Adrenal gland (tissue), 5 donors: ENCODE results near the gene PRMT7.

Experiments
- POLR2A ChIP-seq, 2 donors: fragments of 450-650 bp; IDR thresholded peaks; one replicate each; pipeline ENCODE4 v1.6.1; 2017; ENCODE audit warnings: antibody characterized with exemption in 2 of 2, mild to moderate bottlenecking in 2 of 2, moderate library complexity in 1 of 2
- TF ChIP-seq, protein P1 (sequence below), 6 experiments: fragments of 450-650 bp in 4 of 6; fragments of 200-600 bp in 2 of 6; sonication (generic) in 1 of 6; IDR thresholded peaks; 1 replicate in 5 of 6; 2 replicates in 1 of 6; pipeline versions ENCODE4 v1.5.1 to v1.8.0; 2016 to 2021; ENCODE audit warnings: antibody characterized with exemption in 6 of 6, mild to moderate bottlenecking in 2 of 6, moderate library complexity in 1 of 6
- donor health status: DM: no; HTN: no; CAD: no.

DNA sequence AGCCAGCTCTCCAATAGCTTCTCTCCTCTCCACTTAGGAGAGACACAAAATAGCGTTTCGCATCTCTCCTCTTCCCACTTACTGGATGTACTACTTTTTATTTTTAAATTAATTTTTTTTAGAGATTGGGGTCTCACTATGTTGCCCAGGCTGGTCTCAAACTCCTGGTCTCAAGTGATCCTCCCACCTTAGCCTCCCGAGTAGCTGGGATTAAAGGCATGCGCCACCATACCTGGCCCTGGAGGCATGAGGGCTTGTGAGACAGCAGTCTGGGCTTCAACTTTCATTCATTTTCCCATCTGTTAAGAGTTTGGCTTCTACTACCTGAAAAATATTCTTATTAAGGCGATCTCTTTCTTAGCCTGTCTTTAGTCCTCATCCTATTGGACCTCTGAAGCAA is 18.4 kb upstream of the PRMT7 start:
- TF ChIP-seq, protein P1, sequence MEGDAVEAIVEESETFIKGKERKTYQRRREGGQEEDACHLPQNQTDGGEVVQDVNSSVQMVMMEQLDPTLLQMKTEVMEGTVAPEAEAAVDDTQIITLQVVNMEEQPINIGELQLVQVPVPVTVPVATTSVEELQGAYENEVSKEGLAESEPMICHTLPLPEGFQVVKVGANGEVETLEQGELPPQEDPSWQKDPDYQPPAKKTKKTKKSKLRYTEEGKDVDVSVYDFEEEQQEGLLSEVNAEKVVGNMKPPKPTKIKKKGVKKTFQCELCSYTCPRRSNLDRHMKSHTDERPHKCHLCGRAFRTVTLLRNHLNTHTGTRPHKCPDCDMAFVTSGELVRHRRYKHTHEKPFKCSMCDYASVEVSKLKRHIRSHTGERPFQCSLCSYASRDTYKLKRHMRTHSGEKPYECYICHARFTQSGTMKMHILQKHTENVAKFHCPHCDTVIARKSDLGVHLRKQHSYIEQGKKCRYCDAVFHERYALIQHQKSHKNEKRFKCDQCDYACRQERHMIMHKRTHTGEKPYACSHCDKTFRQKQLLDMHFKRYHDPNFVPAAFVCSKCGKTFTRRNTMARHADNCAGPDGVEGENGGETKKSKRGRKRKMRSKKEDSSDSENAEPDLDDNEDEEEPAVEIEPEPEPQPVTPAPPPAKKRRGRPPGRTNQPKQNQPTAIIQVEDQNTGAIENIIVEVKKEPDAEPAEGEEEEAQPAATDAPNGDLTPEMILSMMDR (IDR thresholded peaks at IDR 0.05) = no peak
- TF ChIP-seq POLR2A (IDR thresholded peaks at IDR 0.05) = no peak
